Gastroesophageal sphincter (tissue), 3 donors: Measurements from ENCODE around the gene PTPN13.

Experiments
- CTCF ChIP-seq, 4 experiments: fragments of 200-600 bp in 2 of 4; fragments of 450-650 bp in 2 of 4; sonication (generic) in 1 of 4; IDR thresholded peaks; one replicate each; pipeline ENCODE4 v1.5.1; 2017 to 2019; ENCODE audit warnings: antibody characterized with exemption in 4 of 4, mild to moderate bottlenecking in 2 of 4, moderate library complexity in 2 of 4
- POLR2A ChIP-seq, 2 donors: fragments of 450-650 bp; IDR thresholded peaks; one replicate each; pipeline ENCODE4 v1.6.1; 2017; ENCODE audit warnings: antibody characterized with exemption in 2 of 2, mild to moderate bottlenecking in 2 of 2, moderate library complexity in 1 of 2

- TF ChIP-seq POLR2A (IDR thresholded peaks at IDR 0.05) (no peak), CTCF (IDR thresholded peaks at IDR 0.05) (no peak)
Measured at GRCh38 chr4:86816501-86817273, 222.6 kb downstream of the PTPN13 start.
